PC-3 (cell line): ENCODE results near the gene EMSY. TPM values are rescaled to one million over a fixed set of nuclear protein-coding genes. Genes with fewer than 3 reads are reported as not detected.

Experiments
- ATAC-seq: fragments of 200-7000 bp; cut with Tn5 transposase; 2 replicates; pipeline ENCODE4 v1.9.1; 2020; ENCODE audit warnings: mild to moderate bottlenecking, moderate library complexity
- BruUV-seq: library from RNA; stranded (reverse); fragments of 400-500 nt; replicated peaks from 2 replicates; lab custom pipeline; 2021; lab: Mats Ljungman, UMichigan
- CTCF ChIA-PET: fragments of 300-600 bp; sonication (Branson Sonifier 250); formaldehyde crosslinking; loops from one replicate; lab custom pipeline; 2022; ENCODE audit warnings: antibody characterized with exemption; lab: Charles Lee
- POLR2A ChIA-PET: fragments of 300-600 bp; sonication (Branson Sonifier 250); formaldehyde crosslinking; loops from one replicate; lab custom pipeline; 2022; ENCODE audit warnings: antibody characterized with exemption; ENCODE audit not compliant: unreplicated experiment; lab: Charles Lee
- DNase-seq: peaks from one replicate; pipeline ENCODE4 v3.0.0-alpha.2; 2015
- H2AFZ ChIP-seq: fragments of 300-600 bp; sonication (generic); 2 replicates; pipeline ENCODE4 v1.6.0; 2016; ENCODE audit warnings: antibody characterized with exemption, low read length
- H3F3A ChIP-seq: fragments of 300-600 bp; sonication (generic); one replicate; pipeline ENCODE4 v1.6.0; 2017; ENCODE audit warnings: antibody characterized with exemption, low read length, control low read depth, mild to moderate bottlenecking; ENCODE audit not compliant: unreplicated experiment
- H3K27ac ChIP-seq: fragments of 300-600 bp; sonication (generic); 2 replicates; pipeline ENCODE4 v1.5.1; 2016; ENCODE audit warnings: mild to moderate bottlenecking, low read length
- H3K27me3 ChIP-seq: fragments of 300-600 bp; sonication (generic); 2 replicates; pipeline ENCODE4 v1.6.1; 2016; ENCODE audit warnings: low read length, mixed read lengths
- H3K36me3 ChIP-seq: fragments of 300-600 bp; sonication (generic); 2 replicates; pipeline ENCODE4 v1.6.1; 2016; ENCODE audit warnings: low read depth, mixed run types, low read length, mixed read lengths
- H3K4me1 ChIP-seq: fragments of 300-600 bp; sonication (generic); 2 replicates; pipeline ENCODE4 v1.5.1; 2016; ENCODE audit warnings: low read length; ENCODE audit not compliant: insufficient read depth
- H3K4me2 ChIP-seq: fragments of 300-600 bp; sonication (generic); 2 replicates; pipeline ENCODE4 v1.6.0; 2016; ENCODE audit warnings: low read length
- H3K4me3 ChIP-seq: fragments of 300-600 bp; sonication (generic); 2 replicates; pipeline ENCODE4 v1.5.1; 2016; ENCODE audit warnings: mild to moderate bottlenecking, low read length, mixed read lengths
- H3K79me2 ChIP-seq: fragments of 300-600 bp; sonication (generic); 2 replicates; pipeline ENCODE4 v1.6.1; 2017; ENCODE audit warnings: low read length, mixed read lengths
- H3K9ac ChIP-seq: fragments of 300-600 bp; sonication (generic); 2 replicates; pipeline ENCODE4 v1.6.0; 2016; ENCODE audit warnings: mild to moderate bottlenecking, low read length
- H3K9me2 ChIP-seq: fragments of 300-600 bp; sonication (generic); replicated peaks from 2 replicates; pipeline ENCODE4 v1.6.1; 2016; ENCODE audit warnings: mixed run types, low read length, mixed read lengths
- H3K9me3 ChIP-seq: fragments of 300-600 bp; sonication (generic); 2 replicates; pipeline ENCODE4 v1.6.1; 2016; ENCODE audit warnings: low read length, mixed read lengths
- H4K20me1 ChIP-seq: fragments of 300-600 bp; sonication (generic); 2 replicates; pipeline ENCODE4 v1.6.1; 2016; ENCODE audit warnings: low read length, mixed read lengths
- CTCF ChIP-seq: fragments of 300-600 bp; sonication (generic); conservative IDR thresholded peaks from 2 replicates; pipeline ENCODE4 v1.5.1; 2017; ENCODE audit warnings: antibody characterized with exemption, low read depth, mild to moderate bottlenecking, low read length
- EZH2 ChIP-seq: fragments of 300-600 bp; sonication (generic); IDR thresholded peaks from one replicate; pipeline ENCODE4 v1.6.1; 2017; ENCODE audit warnings: antibody characterized with exemption, mild to moderate bottlenecking, low read length; ENCODE audit not compliant: unreplicated experiment
- EZH2phosphoT487 ChIP-seq: fragments of 300-600 bp; sonication (generic); IDR thresholded peaks from 2 replicates; pipeline ENCODE4 v1.6.1; 2018; ENCODE audit warnings: mild to moderate bottlenecking, antibody characterized with exemption, low read length, borderline replicate concordance
- intact Hi-C: fragments of 100-400 bp; cut with micrococcal nuclease; formaldehyde crosslinking; loops from 2 replicates; pipeline ENCODE4 v1.9.0; 2023
- total RNA-seq: library from RNA; depleted of rRNA; stranded (reverse); fragments of >200 nt; gene quantifications from 2 replicates; pipeline ENCODE4 v1.2.3, GENCODE V29; 2014

Gene EMSY
- total RNA-seq, 1 experiment from 2014 or later: 51.1 TPM

- CTCF ChIA-PET: no interaction called here
- H3F3A ChIP-seq: no peaks in the 10 kb centered on the region
These were observed 143.1 kb downstream of the EMSY start for GRCh38 chr11:76587820-76588454.

GRCh38 chr11:76588455-76589325 is 143.9 kb downstream of the EMSY start:
- H4K20me1 ChIP-seq: no peaks in the 10 kb centered on the region
- intact Hi-C loops: no loop called here
- BruUV-seq: no TSS peak
- no peak for DNase-seq
- H2AFZ ChIP-seq: no peak overlapping the region
- ATAC-seq: no peak
- no peak overlapping the region for H3K27ac ChIP-seq
- H3K79me2 ChIP-seq: no peaks in the 10 kb centered on the region
- H3F3A ChIP-seq: no peaks in the 10 kb centered on the region
- 0 out of 2 replicates have a peak, but pooled peaks cover 4% of the 10 kb centered on the region for H3K36me3 ChIP-seq
- TF ChIP-seq CTCF (no peak), EZH2phosphoT487 (no peak), EZH2 (no peak)
- H3K4me2 ChIP-seq: no peak overlapping the region
- H3K9me2 ChIP-seq: no peaks in the 10 kb centered on the region
- no peak overlapping the region for H3K4me3 ChIP-seq
- CTCF ChIA-PET: no interaction called here
- POLR2A ChIA-PET: interaction anchor here (0.6 kb wide), 2 partner anchors 10 to 46 kb away, joined by 3 to 4 read pairs; no protein-coding TSS in a partner anchor
- H3K9me3 ChIP-seq: peaks cover 14% of the 10 kb centered on the region
- no peaks in the 10 kb centered on the region for H3K27me3 ChIP-seq
- no peak overlapping the region for H3K9ac ChIP-seq
- H3K4me1 ChIP-seq: peaks cover 10% of the 10 kb centered on the region; the same call in 1 of the 2 replicates

More at GRCh38 chr11:76587820-76588454, 143.1 kb downstream of the EMSY start:
- TF ChIP-seq EZH2phosphoT487 (no peak), CTCF (no peak), EZH2 (no peak)
- Histone ChIP-seq H3K27ac (no peak overlapping the region), H3K9me3 (peaks cover 14% of the 10 kb centered on the region), H3K4me2 (no peak overlapping the region), H3K9ac (no peak overlapping the region), H2AFZ (no peak overlapping the region), H3K9me2 (no peaks in the 10 kb centered on the region), H3K27me3 (no peaks in the 10 kb centered on the region), H4K20me1 (no peaks in the 10 kb centered on the region), H3K79me2 (no peaks in the 10 kb centered on the region), H3K4me1 (peaks cover 5% of the 10 kb centered on the region; the same call in 1 of the 2 replicates), H3K4me3 (no peak overlapping the region), H3K36me3 (0 out of 2 replicates have a peak, but pooled peaks cover 4% of the 10 kb centered on the region)
- BruUV-seq: no TSS peak
- ATAC-seq: peak; percentile 46
- POLR2A ChIA-PET: interaction anchor here (0.6 kb wide), 1 partner anchor 47 kb away, joined by 3 read pairs; no protein-coding TSS in a partner anchor
- intact Hi-C loops: no loop called here
- DNase-seq: peak; percentile 29
